HPDE6-E6E7 (cell line): ENCODE measurements around the gene VNN1.
"Not testable (repeated sequence)": the region's sequence is repeated elsewhere in the genome, so short reads cannot be mapped to it uniquely, and the experiment has no call there.

Experiments used
- DNase-seq: peaks from one replicate; pipeline ENCODE4 v3.0.0; 2011; ENCODE audit warnings: missing footprints; ENCODE audit errors: extremely low spot score

The VNN1 gene

GRCh38 chr6:132671295-132671694 is 42.6 kb downstream of the VNN1 start:
- no peak for DNase-seq

DNA sequence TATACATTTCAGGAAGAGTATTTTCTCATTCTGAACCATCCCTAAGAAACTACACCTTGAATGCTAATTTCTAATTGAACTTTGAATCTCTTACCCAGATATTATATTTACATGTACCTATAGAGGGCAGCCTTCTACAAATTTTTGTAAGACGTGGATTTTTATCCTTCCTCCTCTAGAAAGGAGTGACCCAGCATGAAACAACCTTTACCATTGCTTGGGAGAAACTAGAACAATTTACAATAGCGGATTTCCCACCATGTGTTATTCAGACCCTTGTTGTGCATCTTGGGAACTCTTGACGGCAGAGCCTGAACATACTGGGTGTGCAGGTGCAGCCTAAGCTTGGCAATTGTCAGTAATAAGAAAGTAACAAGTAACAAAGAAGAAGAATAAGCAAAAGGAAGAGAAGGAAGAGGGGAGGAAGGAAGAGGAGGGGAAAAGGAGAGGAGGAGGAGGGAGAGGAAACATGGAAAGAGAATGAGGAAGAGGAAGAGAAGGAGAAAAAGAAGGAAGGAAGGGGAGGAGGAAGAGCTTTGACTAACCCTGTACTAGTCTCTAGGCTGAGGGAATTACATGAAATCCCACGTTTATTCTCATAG is 44.1 kb downstream of the VNN1 start:
- DNase-seq: no peak

GRCh38 chr6:132666118-132666517 is 47.7 kb downstream of the VNN1 start:
- DNase-seq: no peak

DNA sequence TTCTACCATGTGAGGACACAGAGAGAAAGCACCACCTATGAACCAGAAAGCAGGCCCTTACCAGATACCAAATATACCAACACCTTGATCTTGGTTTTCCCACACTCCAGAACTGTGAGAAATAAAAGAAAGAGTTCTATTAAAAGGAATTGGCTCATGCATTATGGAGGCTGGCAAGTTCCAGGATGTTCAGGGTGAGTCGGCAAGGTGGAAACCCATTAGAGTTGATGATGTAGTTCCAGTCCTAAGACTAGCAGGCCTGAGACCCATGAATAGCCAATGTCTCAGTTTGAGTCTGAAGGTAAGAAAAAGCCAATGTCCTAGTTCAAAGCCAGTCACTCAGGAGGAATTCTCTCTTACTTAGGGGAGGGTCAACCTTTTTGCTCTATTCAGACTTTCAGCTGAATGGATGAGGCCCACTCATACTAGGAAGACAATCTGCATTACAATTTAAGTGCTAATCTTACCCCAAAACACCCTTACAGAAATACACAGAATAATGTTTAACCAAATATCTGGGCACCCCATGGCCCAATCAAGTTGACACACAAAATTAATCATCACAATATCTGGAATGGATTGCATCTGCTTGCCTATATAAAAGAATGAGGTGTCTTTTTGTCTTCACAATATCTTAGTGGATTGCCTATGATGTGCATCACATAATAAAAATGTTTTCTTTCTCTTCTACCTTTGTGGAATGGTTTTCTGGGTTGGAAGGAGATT is 49.4 kb downstream of the VNN1 start:
- no peak for DNase-seq

GRCh38 chr6:132663661-132664060 is 50.2 kb downstream of the VNN1 start:
- no peak for DNase-seq

DNA sequence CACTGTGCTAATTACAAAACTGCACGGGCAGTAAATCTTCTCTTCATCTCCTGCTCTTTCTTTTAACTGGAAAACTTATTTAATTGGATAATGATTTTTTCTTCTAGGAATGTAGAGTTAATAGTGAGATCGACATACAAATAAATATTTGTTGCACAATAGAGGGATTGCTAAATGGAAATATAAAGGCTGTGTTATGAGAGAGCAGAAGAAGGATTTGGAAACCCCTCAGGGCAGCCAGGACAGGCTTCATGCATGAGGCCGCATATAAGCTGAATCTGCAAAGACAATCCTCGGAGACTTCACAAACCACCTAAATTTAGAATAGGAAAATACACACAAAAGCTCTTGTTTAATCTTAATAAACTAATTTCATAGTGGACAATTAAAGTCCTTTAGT is 51.9 kb downstream of the VNN1 start:
- DNase-seq: no peak

DNA sequence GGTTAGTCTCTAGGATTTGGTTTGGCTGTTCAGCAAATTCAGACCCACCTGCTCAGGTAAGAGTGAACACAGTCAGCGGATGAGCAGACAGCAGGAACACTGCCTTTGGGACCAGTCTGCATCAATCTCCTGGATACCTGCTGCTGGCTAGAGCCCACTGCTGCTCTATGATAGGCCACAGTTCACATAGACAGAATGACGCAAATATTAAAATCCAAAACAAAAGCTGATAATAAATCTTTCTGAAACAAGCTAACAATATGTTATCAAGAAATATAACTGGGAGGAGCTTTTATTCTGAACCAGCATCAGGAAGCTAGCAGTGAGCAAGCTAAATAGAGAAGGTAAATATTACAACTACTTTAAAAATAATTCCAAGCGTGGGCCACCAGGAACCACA is 54.8 kb downstream of the VNN1 start, which contains the start of gene TAAR1:
TAAR1 (minus strand) TSS at position 101 of the 400 bp plus-strand sequence. CDS start 13,179 bp downstream, outside the sequence.
- no peak for DNase-seq

DNA sequence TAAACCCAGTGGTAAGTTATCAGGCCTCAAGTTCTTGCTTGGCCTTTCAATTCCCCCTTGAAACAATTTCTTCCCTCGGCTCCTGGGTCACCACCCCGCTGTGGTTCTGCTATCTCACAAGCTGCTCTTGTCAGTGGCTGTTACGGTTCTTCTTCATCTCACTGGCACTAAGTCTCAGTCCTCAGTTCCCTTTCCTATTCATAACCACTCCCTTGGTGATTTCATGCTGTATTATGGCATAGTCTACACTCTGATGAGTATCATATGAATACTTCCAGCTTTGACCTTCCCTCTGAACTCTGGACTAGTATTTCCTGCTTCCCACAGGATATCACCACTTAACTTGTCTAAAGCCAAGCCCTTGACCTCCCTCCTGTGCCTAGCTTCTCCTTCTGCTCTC is 62.8 kb downstream of the VNN1 start:
- DNase-seq: no peak

DNA sequence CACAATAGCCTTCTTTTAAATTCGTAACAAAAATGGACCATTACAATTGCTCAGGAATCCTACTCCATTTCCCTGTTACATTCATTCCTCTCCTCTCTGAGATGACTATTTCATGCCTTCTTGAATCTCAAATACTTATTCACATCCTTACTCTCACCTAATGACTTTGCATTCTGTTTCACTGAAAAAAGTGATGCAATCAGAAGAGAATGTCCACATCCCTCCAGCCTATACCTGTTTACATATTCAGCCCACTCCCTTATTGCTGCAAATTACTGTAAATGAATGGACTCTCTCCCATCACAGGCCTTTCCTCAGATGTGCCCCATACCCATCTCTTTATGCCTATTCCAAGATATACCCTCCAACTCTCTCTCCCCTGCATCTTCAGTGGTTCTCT is 63.4 kb downstream of the VNN1 start:
- no peak for DNase-seq

GRCh38 chr6:132648828-132649227 is 65.0 kb downstream of the VNN1 start:
- DNase-seq: no peak

DNA sequence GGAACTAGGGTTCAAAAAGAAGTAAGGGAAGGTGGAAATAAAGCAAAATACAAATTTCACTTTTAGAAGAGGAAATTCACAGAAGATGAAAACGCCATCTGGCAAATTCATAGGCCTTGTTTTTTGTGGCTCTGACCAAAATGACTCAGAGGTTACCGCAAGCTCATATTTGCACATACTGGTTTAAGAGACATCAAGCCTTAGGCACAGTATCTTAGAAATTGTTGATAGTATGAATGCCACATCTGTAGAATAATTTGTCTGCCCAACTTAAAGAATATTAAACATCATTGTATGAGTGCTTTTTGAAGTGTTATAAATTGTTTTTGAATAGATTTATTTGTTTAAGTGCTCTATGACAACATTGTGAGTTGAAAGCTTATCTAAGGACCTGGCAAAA is 65.5 kb downstream of the VNN1 start:
- DNase-seq: peak; percentile 48

- DNase-seq: no peak
These were observed 70.3 kb downstream of the VNN1 start for GRCh38 chr6:132643547-132643946.

- not testable (repeated sequence) for DNase-seq
These were observed 76.7 kb downstream of the VNN1 start for GRCh38 chr6:132637135-132637534.

GRCh38 chr6:132635906-132636305 is 77.9 kb downstream of the VNN1 start:
- not testable (repeated sequence) for DNase-seq

DNA sequence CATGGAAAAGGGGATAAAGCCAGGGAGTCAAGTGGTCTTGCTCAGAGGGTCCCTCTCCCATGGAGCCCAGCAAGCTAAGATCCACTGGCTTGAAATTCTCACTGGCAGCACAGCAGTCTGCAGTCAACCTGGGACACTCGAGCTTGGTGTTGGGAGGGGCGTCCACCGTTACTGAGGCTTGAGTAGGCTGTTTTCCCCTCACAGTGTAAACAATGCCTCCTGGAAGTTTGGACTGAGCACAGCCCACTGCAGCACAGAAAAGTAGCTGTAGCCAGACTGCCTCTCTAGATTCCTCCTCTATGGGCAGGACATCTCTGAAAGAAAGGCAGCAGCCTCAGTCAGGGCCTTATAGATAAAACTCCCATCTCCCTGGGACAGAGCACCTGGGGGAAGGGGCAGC is 78.6 kb downstream of the VNN1 start:
- DNase-seq: not testable (repeated sequence)

DNA sequence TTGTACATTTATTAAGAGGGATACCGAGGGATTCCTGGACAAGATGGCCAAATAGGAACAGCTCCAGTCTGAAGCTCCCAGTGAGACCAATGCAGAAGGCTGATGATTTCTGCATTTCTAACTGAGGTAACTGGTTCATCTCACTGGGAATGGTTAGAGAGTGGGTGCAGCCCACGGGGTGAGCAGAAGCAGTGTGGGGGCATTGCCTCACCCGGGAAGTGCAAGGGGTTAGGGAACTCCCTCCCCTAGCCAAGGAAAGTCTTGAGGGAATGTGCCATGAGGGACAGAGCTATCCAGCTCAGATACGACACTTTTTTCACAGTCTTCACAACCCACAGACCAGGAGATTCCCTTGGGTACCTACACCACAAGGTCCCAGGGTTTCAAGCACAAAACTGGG is 79.1 kb downstream of the VNN1 start:
- DNase-seq: no peak

GRCh38 chr6:132633362-132633761 is 80.5 kb downstream of the VNN1 start:
- no peak for DNase-seq
